HG03354 (cell line): Measurements from ENCODE around the gene SPSB1.
"Not testable (repeated sequence)": the region's sequence is repeated elsewhere in the genome, so short reads cannot be mapped to it uniquely, and the experiment has no call there.

ENCODE experiments used
- ATAC-seq: cut with Tn5 transposase; IDR thresholded peaks from one replicate; pipeline ENCODE4 v1.9.1; 2021; ENCODE audit warnings: mild to moderate bottlenecking; ENCODE audit not compliant: unreplicated experiment, poor library complexity, severe bottlenecking

Gene SPSB1

GRCh38 chr1:9296850-9297249, 4.2 kb downstream of the SPSB1 start:
- no peak for ATAC-seq

- ATAC-seq: no peak
Observed at GRCh38 chr1:9297831-9298230, 5.1 kb downstream of the SPSB1 start.

GRCh38 chr1:9298282-9298681, 5.6 kb downstream of the SPSB1 start:
- ATAC-seq: no peak

- ATAC-seq: not testable (repeated sequence)
Observed at GRCh38 chr1:9299571-9300541, 7.2 kb downstream of the SPSB1 start.

- ATAC-seq: no peak
Observed at GRCh38 chr1:9300573-9300972, 7.9 kb downstream of the SPSB1 start.

- no peak for ATAC-seq
Observed at GRCh38 chr1:9302745-9303524, 10.2 kb downstream of the SPSB1 start.

- ATAC-seq: no peak
Observed at GRCh38 chr1:9303916-9304315, 11.2 kb downstream of the SPSB1 start.

GRCh38 chr1:9305216-9305615, 12.5 kb downstream of the SPSB1 start:
- no peak for ATAC-seq

GRCh38 chr1:9306006-9306405, 13.3 kb downstream of the SPSB1 start:
- ATAC-seq: no peak

- no peak for ATAC-seq
Observed at GRCh38 chr1:9307303-9307702, 14.6 kb downstream of the SPSB1 start.

- ATAC-seq: no peak
Observed at GRCh38 chr1:9308236-9308785, 15.6 kb downstream of the SPSB1 start.

GRCh38 chr1:9309080-9309479, 16.4 kb downstream of the SPSB1 start:
- ATAC-seq: no peak

- ATAC-seq: no peak
Observed at GRCh38 chr1:9309991-9310390, 17.3 kb downstream of the SPSB1 start.

GRCh38 chr1:9311029-9311428, 18.3 kb downstream of the SPSB1 start:
- ATAC-seq: no peak

GRCh38 chr1:9311479-9311878, 18.8 kb downstream of the SPSB1 start:
- no peak for ATAC-seq

- no peak for ATAC-seq
Observed at GRCh38 chr1:9312168-9312720, 19.6 kb downstream of the SPSB1 start.

GRCh38 chr1:9313576-9313975, 20.9 kb downstream of the SPSB1 start:
- ATAC-seq: no peak

GRCh38 chr1:9314111-9314510, 21.4 kb downstream of the SPSB1 start:
- no peak for ATAC-seq

GRCh38 chr1:9314711-9315379, 22.2 kb downstream of the SPSB1 start:
- ATAC-seq: no peak
